HG02642 (cell line): Measurements from ENCODE around the gene RND2.
"Not testable (repeated sequence)": the region's sequence is repeated elsewhere in the genome, so short reads cannot be mapped to it uniquely, and the experiment has no call there.

Source experiments
- ATAC-seq: cut with Tn5 transposase; IDR thresholded peaks from one replicate; pipeline ENCODE4 v1.9.1; 2021; ENCODE audit warnings: mild to moderate bottlenecking; ENCODE audit not compliant: unreplicated experiment, poor library complexity

RND2 gene

DNA sequence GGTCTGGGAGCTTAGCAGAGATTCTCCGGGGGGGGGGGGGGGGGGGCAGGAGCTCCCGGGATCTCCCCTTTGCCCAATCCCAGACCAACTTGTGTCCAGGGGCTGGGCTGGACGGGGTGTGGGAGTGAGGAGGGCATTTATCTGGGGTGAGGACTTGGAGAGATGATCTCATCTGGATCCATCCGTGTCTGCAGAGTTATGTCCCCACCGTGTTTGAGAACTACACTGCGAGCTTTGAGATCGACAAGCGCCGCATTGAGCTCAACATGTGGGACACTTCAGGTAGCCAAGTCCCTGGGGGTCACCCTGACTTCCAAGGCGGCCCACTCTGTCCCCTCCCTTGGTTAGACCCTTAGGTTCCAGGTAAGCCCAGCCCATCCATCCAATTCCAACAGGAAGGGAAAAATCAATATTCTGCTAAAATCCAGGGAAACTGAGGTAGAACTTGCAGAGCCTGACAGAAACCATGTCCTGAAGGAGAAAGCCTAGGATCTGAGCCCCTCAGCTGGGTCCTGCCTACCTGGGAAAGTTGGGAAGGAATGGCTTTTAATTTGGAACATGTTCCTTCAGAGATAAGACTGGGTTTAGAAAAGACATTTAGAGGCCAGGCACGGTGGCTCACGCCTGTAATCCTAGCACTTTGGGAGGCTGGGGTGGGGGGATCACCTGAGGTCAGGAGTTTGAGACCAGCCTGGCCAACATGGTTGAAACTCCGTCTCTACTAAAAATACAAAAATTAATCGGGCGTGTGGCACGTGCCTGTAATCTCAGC is 921 bp downstream of the RND2 start:
- ATAC-seq = no peak

DNA sequence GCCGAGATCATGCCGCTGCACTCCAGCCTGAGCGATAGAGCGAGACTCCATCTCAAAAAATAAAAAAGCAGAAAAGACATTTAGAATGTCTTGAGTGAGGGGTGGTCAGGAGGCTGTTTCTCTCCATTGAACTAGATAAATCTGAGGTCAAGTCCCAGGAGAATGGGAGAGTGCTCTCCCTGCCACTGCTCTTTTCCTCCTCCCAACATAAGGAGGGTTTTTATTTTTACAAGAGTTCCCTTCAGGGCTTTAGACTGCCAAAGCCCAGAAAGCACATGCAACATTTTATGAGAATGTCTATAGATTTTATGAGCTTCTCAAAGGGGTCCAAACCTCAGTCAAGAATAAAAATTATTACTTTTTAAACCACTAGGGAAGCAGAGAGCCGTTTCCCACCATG is 1.6 kb downstream of the RND2 start:
- no peak for ATAC-seq

GRCh38 chr17:43027091-43028032 is 2.3 kb downstream of the RND2 start:
- no peak for ATAC-seq

DNA sequence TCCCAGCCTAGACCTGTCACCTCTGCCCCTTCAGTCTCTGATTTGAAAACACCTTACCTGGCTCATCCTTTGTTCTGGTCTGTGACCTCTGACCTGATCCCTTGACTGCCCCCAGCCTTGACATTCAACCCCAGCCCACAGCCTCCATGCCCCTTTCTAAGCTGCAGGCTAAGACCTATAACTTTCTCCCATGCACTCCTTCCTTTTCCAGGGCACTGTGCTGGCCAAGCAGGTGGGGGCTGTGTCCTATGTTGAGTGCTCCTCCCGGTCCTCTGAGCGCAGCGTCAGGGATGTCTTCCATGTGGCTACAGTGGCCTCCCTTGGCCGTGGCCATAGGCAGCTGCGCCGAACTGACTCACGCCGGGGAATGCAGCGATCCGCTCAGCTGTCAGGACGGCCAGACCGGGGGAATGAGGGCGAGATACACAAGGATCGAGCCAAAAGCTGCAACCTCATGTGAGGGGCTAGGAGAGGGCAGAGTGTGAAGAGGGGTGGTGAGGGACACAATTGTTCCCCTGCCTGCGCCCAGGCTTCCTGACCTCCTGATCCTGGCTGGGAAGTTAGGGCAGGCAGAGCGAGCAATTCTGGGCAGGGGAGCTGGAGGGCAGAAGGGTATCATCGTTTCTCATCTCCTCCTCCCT is 3.3 kb downstream of the RND2 start:
- no peak for ATAC-seq

GRCh38 chr17:43030137-43030767 is 5.2 kb downstream of the RND2 start:
- no peak for ATAC-seq

GRCh38 chr17:43031666-43032065 is 6.6 kb downstream of the RND2 start:
- no peak for ATAC-seq

GRCh38 chr17:43033948-43034881 is 9.2 kb downstream of the RND2 start:
- no peak for ATAC-seq

DNA sequence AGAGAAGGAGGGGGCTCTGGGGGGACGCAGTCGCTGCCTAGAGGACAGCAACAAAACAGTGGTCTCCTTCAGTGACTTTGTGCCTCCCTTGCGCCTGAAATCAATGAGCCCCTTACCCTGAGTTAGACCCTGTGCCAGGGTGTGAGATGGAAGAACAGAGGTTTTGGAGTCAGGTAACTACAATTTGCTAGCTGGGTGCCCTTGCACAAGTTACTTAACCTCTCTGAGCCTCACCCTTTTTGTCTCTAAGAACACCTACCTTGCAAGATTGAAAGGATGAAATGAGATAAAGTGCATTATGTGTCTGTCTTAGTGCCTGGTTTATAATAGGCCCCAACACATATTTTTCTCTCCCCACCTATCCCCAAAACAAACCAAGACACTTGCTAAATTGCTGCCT is 9.9 kb downstream of the RND2 start:
- ATAC-seq = no peak

DNA sequence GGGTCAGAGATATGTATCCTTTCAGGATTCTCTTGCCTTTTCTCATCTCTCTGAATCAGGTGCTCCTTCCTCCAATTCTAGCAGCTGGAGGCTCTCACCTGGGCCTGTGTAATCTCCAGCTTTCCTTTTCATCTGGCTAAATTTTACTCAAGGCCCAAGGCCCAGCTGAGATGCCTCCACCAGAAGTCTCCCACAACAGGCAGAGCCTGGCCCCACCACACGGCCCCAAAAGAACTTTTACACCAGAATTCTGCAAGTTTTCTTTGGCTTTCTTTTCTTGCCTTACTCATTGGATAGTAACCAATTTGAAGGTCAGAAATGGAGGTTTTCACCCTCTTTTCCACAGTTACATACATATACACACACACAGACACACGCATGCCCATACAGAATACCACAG is 14.6 kb downstream of the RND2 start:
- ATAC-seq = no peak

DNA sequence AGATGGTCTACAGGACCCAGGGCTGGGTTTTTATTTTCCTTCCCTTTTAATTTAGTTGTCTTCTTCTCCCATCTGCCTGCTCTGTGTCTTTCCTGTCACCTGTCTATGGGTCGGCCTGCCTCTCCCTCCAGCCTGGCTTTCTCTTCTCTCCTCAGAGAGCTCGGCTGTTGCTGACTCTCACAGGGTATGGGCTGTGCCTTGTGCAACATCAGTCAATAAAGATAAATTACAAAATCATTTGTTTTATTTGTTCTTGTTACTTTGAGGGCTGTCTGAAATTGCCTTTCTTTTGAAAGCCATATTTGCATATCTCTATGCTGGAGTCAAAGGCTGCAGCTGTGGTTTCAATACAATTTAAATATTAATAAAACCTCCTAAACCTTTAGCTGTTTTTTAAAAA is 15.6 kb downstream of the RND2 start:
- no peak for ATAC-seq

DNA sequence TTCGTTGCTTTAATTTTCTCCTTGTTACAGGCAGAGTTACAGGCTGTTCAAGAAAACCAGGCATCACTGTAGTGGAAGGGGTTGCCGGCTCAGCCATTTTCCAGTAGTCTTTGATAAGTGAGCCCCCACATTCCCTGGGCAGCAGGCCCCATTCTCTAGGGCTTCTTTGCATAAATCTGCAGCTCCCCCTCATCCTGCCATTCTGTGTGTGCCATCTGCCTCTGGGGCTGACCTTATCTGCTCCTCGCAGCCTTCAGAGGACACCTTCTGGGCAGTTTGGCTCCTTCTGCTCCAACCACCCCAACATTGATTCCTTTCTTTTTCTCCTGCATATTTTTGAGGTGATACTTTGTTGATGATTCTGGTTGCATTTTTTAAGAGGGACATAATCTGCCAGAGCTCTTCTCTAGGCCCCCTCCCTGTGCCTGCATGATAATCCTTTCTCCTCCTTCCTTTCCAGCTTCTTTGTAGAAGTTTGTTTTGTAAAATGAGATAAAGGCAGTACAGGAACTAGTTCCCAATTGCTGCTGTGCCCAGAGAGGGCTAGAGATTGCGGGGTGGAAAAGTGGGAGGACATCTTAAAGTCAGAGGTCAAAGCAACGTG is 17.1 kb downstream of the RND2 start:
- no peak for ATAC-seq

- no peak for ATAC-seq
Observed at GRCh38 chr17:43043307-43043706, 18.3 kb downstream of the RND2 start.

GRCh38 chr17:43044024-43044423 is 19.0 kb downstream of the RND2 start:
- ATAC-seq = no peak

- no peak for ATAC-seq
Observed at GRCh38 chr17:43051969-43052368, 26.9 kb downstream of the RND2 start.

GRCh38 chr17:43053008-43053407 is 28.0 kb downstream of the RND2 start:
- ATAC-seq = not testable (repeated sequence)

GRCh38 chr17:43056051-43056450 is 31.0 kb downstream of the RND2 start:
- ATAC-seq = no peak

GRCh38 chr17:43062984-43063638 is 38.1 kb downstream of the RND2 start:
- no peak for ATAC-seq

DNA sequence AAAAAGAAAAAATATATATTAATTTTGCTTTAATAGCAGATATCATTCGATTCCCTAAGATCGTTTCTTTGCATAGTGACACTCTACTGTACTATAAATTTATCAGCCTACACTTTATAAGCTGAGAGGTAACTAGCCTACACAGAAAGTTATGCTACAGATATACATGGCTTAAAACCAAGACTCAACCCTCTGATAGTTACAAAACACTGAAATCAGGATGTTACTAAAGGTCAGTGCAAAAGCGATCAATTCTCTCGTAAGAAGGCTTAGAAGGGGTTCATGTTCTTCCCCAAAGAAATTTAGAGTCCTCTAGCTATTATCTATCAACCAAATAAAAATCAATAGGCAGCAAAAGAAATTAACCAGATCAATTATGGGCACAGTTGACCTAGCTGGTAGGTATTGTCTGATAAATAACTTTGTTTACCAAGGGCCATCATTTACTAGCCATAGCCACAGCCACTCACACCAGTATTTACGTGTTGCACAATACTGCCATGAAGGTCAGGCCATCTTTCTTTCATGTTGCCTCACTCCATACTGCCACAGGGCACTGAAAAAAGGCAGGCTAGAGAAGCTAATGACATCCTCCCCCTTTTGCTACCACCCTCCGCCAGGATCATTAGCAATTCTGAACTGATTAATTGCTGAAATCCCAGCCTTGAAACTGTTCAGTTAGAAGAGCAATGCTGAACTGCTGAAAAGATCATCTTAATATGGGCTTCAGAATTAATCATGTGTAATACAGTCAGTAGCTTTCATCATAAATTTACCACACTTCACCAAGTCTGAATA is 43.7 kb downstream of the RND2 start:
- ATAC-seq = no peak
